GOT3 (cell line): ENCODE results near the gene MGAT1.
"Not testable (repeated sequence)": the region's sequence is repeated elsewhere in the genome, so short reads cannot be mapped to it uniquely, and the experiment has no call there.

Source experiments
- DNase-seq: peaks from one replicate; lab custom pipeline; 2025; ENCODE audit warnings: mixed read lengths; lab: John Stamatoyannopoulos, UW

Gene MGAT1

GRCh38 chr5:180802325-180803180, at the start of gene MGAT1:
MGAT1 (minus strand) TSS chr5:180802806; CDS start chr5:180792971, 9,835 bp downstream.
- peak; percentile 62 for DNase-seq

- DNase-seq: no peak
Measured at GRCh38 chr5:180850434-180851078, 48.0 kb upstream of the MGAT1 start.

- DNase-seq: no peak
Measured at GRCh38 chr5:180849827-180850226, 47.2 kb upstream of the MGAT1 start.

GRCh38 chr5:180848878-180849277, 46.3 kb upstream of the MGAT1 start:
- no peak for DNase-seq

- no peak for DNase-seq
Measured at GRCh38 chr5:180848265-180848664, 45.7 kb upstream of the MGAT1 start.

GRCh38 chr5:180847026-180847425, 44.4 kb upstream of the MGAT1 start:
- no peak for DNase-seq

GRCh38 chr5:180844858-180845257, 42.3 kb upstream of the MGAT1 start:
- DNase-seq: no peak

- no peak for DNase-seq
Measured at GRCh38 chr5:180844432-180844831, 41.8 kb upstream of the MGAT1 start.

- DNase-seq: no peak
Measured at GRCh38 chr5:180839935-180840334, 37.3 kb upstream of the MGAT1 start.

GRCh38 chr5:180839227-180839626, 36.6 kb upstream of the MGAT1 start:
- no peak for DNase-seq

- DNase-seq: no peak
Measured at GRCh38 chr5:180837478-180837877, 34.9 kb upstream of the MGAT1 start.

- DNase-seq: no peak
Measured at GRCh38 chr5:180832638-180833068, 30.0 kb upstream of the MGAT1 start.

GRCh38 chr5:180831139-180832093, 28.8 kb upstream of the MGAT1 start:
- DNase-seq: peak; percentile 58

GRCh38 chr5:180830253-180831138, 27.9 kb upstream of the MGAT1 start:
- no peak for DNase-seq

GRCh38 chr5:180829726-180830125, 27.1 kb upstream of the MGAT1 start:
- no peak for DNase-seq

GRCh38 chr5:180828756-180829531, 26.3 kb upstream of the MGAT1 start:
- DNase-seq: not testable (repeated sequence)

- DNase-seq: not testable (repeated sequence)
Measured at GRCh38 chr5:180827374-180827773, 24.8 kb upstream of the MGAT1 start.

GRCh38 chr5:180825768-180826525, 23.3 kb upstream of the MGAT1 start:
- no peak for DNase-seq
